HCEC 1CT (cell line): ENCODE results near the gene SORT1.
A peak's percentile ranks its signal among the peaks of the same experiment; 100 is the strongest.
"Not testable (repeated sequence)": the region's sequence is repeated elsewhere in the genome, so short reads cannot be mapped to it uniquely, and the experiment has no call there.

Source experiments
- DNase-seq: peaks from one replicate; pipeline ENCODE4 v3.0.0-alpha.2; 2017

SORT1 gene

DNA sequence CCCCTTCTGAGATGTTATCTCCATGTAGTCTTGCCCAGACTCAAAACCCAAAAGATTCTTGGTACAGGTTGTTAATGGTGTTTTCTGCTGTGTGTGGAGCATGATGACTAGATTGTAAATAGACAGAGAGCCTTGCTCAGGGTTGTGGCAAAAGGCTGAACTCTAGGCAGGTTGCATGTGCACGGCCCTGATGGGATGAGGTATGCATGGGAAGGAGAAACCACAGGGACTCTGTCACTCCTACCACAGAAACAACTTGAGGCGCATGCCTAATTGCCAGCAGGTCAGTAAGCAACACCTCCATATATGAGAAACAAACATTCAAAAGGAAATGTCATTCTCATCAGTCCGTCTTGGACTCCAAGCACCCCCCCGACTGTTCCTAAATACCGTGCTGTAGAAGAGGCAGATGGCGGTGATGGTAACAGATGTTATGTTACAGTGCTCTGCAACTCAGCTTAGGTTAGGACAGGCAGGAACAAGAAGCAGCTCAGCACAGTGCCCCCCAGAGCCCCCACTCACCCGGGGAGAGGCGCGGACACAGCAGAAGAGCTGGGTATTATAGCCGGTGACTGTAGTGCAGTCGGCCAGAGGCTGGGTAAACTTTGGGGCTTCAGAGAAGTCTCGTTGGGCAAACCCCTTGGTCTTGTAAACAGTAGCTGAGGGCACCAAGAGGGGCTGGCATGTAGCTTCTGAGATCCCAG is 101.9 kb downstream of the SORT1 start:
- DNase-seq, result no peak

DNA sequence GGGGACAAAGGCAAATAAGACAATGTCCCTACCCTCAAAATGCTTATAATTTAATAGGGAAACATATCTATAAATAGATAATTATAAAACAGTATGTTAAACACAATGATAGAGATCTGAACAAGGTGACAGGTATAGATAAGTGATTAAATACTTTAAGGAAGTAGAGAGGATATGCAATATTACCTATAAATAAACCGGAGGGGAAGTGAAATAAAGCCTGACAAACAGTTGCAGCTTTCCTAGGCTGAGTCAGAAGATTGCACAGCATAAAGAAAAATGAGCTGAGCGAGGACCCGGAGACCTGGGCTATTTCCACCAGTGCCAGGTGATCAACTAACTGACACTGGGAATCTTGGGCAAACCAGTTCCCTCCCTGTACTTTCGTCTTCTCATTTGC is 103.2 kb downstream of the SORT1 start:
- DNase-seq, result no peak

DNA sequence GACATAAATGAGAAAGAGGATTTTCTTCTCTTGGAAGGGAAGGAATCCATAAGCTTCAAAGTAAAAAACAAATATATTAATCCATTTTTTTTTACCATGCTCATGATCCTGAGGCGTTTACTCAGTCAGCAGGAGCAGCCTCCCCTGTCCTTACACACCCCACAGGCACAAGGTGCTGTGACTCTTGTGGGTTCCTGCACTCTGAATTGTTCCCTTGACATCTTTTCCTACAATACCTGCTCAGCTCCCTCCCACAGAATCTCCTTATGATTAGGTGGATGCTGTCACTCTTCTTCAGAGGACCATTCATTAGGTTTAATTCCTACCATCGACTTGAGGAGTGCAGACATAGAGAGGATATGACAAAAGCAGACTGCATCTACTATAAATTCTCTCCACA is 104.7 kb downstream of the SORT1 start:
- no peak for DNase-seq

DNA sequence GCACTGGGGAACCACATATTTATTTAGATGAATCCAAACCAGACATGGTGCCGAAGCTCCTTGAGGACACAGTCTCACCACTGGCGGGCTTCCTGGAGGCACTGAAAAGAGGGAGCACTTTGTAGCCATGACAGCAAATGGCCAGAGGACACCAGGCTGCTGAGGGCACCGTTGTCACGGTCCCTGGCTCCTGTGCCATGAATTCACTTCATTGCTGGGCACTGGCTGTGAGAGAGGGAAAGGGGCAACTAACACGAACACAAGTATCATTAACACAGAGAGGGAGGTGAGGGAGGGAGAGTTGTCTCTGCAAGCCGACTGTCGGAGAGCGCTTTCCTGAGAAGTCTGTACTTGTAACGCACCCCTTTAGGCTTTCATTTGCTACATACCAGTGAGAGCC is 105.4 kb downstream of the SORT1 start:
- DNase-seq, result no peak

DNA sequence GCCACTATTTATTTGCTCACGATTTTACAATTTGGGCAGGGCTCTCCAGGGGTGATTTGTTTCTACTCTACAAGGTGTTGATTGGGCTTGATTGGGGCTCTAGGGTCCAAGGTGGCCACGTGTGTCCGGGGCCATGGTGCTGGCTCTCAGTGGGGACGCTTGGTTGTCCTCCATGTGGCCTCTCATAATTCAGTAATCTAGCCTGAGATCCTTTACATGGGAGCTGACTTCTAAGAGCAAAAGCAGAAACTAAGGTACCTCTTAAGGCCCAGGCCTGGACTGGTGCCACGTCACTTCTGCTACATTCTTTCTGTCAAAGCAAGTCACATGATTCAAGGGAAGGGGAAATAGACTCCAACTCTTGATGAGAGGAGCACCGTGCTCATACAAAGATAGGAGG is 106.7 kb downstream of the SORT1 start:
- no peak for DNase-seq

DNA sequence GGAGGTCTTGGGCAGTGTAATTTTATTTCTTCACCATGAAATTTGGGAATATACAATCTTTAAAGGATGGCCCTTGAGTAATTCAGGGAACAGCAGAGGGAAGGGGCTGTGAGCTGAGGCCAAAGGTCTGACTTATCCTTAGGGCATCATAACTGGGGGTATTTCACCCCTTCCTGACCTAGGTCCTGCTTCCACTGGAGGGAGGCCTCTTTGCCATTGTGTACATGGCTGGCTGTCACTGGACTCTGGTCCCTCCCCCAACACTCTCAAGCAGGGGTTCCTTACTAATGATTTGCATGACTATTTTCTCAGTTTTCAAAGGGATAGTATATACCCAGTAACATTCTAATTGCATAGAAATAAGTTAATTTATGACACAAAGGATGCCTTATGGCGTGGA is 107.6 kb downstream of the SORT1 start:
- no peak for DNase-seq

DNA sequence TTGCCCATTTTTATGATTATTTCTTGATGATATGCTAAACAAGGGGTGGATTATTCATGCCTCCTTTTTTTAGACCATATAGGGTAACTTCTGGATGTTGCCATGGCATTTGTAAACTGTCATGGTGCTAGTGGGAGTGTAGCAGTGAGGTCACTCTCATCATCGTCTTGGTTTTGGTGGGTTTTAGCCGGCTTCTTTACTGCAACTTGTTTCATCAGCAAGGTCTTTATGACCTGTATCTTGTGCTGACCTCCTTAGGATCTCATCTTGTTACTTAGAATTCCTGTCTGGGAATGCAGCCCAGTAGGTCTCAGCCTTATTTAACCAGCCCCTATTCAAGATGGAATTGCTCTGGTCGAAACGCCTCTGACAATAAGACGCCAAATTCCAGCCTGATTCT is 111.0 kb downstream of the SORT1 start:
- not testable (repeated sequence) for DNase-seq

DNA sequence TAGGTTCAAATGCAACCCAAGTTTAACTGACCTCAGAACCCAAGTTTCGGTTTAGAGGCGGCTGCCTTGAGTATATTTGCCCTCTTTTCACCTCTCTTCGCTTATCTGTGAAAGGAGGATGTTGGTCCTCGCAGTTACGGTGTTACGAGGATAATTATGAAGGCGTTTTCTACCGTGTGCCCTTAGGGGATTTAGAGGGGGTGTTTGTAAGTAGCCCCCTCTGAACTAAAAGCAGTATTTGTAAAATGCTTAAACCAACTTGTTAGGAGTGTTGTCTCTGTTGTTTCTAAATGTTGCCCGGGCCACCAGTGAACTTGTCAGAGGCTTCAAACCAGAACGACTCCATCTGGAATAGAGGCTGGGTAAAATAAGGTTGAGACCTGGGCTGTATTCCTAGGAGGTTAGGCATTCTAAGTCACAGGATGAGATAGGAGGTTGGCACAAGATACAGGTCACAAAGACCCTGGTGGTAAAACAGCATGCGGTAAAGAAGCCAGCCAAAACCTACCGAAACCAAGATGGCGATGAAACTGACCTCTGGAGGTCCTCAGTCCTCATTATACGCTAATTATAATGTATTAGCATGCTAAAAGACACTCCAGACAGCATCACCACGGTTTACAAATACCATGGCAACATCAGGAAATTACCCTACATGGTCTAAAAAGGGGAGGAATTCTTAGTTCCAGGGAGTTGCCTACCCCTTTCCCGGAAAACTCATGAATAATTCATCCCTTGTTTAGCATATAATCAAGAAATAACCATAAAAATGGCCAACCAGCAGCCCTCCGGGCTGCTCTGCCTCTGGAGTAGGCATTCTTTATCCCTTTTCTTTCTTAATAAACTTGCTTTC is 113.7 kb downstream of the SORT1 start:
- no peak for DNase-seq

DNA sequence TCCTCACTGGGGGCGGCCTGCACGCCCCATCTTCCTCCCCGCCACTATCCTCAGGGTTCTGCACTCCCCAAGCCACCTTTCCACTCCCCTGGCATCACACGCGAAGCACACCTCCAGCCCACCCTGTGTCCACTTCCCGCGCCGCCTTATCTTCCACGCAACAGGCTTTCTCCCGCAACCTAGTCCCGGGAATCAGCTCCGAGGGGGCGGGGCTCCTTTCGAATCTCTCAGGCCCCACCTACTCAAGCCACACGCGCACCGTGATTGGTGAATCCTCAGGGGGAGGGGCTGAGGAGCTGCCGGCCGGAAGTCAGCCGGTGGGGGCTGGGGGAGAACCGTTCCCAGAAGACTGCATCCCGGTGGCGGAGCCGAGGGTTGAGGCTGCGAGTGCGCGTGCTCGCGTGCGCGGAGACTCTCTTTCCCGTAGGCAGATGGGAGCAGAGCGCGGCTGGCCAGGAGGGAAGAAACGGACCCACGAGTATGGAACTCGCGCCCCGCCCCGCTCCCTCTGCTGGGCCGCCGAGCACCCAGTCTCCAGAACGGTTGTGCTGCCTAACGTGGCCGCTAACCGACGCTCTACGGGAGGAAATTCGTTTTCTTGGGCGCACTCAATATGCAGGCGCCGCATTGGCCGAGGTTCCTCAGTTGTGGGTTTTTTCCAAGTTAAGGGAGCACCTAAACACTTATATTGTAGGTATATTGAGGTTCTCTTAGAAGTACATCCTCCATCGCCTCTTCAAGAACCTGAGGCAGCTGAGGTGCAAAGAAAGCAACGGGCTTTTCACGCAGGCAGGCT is 114.6 kb downstream of the SORT1 start, which contains the start of gene PSRC1:
PSRC1 (minus strand) TSS at position 194 of the 796 bp plus-strand sequence.
- peak; percentile 97 for DNase-seq

DNA sequence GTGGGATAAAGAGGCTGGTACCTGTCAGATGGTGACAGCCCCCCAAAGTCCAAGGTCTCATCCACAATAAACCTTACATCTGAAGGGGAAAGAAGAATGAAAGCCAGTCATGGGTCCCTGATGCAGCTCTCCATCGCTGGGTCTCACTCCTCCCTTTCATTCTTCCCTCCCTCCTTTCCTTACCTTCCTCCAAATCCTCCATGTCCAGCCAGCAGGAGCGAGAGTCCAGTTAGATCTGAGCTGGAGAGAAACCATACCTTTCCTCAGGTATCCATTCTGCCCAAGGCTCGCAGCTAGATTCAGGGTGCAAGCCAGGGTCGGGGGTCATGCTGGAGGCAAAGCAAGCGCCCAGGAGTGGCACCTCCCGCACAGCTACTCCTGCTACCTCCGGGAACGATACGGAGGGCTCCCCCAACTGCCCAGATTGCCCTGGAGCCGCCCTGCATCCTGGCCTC is 115.2 kb downstream of the SORT1 start:
- no peak for DNase-seq

DNA sequence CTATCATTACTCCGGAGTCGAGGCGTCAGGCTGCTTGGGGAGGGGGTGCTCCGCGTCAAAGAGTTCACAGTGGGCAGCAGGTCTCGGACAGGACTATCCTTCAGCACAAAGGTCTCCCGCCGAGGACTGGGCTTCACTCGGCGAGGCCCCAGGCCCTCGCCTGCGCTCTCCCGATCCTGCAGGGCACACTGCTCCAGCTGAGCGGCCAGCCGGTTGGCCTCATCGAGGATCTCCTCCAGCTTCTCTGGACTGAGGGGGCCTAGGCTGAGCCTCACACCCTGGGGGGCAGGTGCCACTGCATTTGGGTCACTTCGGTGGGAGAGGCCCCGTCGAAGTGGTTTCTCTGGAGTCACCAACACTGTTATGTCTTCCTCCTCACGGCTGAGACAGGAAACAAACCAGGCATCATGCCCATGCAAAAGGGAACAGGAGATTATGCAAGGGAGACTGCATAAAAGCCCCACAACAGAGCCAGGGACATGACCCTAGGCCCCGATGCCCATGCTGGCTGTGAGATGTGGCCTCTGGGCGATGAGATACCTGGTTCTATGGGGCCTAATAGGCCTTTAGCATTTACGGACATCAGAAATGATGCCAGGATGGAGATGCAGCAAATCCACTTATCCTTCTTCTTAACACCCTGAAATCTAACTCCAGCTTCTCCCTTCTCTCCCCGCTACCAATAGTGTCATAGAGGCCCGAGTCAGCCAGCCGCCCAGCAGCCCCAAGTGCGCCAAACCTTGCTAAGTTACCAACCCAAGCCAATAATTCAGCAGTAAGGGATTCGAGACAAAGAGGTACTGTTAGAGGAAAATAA is 115.8 kb downstream of the SORT1 start:
- no peak for DNase-seq

DNA sequence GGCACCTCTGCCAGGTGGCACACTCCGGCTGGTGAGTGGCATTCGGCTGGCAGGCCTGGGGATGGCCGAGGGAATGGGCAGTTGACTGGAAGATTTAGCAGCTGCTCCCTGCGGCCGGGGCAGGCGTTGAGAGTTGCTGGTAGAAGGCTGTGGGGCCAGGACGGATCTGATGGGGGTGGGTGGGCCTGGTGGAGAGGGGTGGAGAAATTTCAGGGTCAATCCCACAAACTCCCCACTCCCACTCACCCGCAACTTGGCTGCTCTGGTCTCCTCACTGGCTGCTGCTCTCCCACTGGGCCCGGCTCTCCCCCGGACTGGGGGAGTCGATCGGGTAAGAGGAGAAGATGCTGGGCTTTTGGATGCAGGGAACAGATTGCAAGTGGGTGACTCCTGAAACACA is 116.9 kb downstream of the SORT1 start:
- DNase-seq, result no peak

DNA sequence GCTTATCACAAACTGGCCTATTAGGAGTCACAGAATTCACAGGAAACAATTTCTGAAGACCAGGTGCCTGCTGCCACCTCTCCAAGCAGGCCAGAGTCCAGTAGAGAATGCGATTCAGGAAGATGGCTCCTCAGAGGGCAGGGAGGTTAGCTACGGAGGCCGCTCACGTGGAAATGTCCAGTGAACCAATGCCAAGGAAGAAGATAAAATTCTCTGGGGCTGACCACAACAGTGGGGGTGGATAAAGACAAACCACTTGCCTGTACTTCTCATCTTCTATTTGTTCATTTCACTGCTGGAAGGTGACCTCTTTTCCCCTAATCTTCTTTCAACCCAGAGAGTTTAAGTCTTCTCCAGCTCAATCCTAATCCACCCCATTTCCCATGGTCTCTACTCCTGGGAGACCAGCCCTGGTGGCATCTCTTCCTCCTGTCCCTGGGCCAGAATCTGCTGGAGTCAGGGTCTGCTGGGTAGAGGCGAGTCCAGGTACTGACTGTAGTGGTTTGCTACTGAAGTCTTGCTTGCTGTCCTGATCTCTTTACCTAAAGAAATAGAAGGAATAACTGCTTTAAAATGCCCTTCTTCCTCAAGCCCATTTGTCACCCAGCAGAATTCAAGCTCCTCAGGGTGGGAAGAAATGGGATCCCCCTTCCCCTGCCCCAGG is 118.0 kb downstream of the SORT1 start:
- no peak for DNase-seq

DNA sequence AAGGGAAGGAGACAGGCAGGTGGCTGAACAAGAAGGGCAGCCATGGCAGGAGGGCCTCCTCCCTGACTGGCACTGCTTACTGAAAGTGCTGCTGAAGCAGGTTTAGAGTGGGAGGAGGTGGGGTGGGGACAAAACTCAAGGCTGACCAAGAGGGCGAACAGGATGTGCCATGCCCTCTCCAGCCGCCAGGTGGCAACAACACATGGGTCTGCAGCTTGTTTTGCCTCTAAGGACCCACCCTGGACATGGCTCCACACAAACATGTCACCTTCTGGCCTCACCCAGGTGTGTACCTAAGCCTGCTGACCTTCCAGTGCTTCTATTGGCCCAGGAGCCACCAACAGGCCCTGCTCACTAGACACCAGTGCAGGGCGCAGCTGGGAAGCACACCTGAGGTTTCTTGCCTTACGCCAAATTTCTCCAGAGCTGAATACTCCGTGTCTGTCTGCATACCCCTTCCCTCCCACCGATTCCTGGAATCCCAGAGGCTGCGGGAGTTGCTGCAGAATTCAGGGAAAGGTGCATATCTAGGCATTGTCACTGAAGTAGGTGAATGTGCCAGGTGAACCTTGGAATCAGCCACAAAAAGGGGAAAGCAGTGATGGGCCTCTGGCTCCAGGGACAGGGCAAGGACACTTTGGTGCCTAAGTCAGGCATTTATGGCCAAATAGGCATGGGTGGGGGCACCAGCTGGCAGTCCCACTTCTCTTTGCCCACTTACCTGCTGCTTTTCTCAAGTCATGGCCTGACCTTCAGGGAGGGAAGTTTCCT is 120.1 kb downstream of the SORT1 start:
- DNase-seq, result peak; percentile 50

DNA sequence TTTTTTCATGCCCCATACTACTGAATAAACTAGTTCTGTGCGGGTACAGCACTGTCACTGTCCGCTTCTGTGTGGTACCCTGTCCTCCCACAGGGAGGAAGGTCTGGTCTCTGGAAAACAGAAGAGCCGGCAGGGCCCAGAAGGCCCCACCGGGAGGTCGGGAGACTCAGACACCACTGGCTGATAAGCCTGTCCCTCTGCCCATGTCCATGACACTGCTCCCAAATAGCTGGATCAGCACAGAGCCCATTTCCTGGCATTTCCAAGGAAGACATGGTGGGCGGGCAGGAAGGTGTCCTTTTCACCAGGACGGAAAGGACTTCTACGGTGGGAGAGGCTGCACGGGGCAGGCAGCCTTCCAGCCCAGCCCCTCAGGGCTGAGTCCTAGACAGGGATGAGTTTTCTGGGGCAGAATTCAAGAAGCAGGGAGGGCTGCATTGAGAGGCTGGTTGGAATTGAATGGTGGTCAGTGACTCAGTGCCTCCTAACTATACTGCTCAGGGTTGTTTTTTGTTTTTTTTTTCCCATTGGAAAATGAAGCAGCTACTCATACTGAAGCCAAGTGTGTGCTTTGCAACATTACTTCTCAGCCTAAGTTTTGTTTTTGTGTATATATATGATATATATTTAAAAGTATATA is 121.9 kb downstream of the SORT1 start:
- no peak for DNase-seq

DNA sequence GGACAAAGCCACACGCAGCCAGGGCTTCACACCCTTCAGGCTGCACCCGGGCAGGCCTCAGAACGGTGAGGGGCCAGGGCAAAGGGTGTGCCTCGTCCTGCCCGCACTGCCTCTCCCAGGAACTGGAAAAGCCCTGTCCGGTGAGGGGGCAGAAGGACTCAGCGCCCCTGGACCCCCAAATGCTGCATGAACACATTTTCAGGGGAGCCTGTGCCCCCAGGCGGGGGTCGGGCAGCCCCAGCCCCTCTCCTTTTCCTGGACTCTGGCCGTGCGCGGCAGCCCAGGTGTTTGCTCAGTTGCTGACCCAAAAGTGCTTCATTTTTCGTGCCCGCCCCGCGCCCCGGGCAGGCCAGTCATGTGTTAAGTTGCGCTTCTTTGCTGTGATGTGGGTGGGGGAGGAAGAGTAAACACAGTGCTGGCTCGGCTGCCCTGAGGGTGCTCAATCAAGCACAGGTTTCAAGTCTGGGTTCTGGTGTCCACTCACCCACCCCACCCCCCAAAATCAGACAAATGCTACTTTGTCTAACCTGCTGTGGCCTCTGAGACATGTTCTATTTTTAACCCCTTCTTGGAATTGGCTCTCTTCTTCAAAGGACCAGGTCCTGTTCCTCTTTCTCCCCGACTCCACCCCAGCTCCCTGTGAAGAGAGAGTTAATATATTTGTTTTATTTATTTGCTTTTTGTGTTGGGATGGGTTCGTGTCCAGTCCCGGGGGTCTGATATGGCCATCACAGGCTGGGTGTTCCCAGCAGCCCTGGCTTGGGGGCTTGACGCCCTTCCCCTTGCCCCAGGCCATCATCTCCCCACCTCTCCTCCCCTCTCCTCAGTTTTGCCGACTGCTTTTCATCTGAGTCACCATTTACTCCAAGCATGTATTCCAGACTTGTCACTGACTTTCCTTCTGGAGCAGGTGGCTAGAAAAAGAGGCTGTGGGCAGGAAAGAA is 122.9 kb downstream of the SORT1 start:
- DNase-seq, result peak; percentile 44

DNA sequence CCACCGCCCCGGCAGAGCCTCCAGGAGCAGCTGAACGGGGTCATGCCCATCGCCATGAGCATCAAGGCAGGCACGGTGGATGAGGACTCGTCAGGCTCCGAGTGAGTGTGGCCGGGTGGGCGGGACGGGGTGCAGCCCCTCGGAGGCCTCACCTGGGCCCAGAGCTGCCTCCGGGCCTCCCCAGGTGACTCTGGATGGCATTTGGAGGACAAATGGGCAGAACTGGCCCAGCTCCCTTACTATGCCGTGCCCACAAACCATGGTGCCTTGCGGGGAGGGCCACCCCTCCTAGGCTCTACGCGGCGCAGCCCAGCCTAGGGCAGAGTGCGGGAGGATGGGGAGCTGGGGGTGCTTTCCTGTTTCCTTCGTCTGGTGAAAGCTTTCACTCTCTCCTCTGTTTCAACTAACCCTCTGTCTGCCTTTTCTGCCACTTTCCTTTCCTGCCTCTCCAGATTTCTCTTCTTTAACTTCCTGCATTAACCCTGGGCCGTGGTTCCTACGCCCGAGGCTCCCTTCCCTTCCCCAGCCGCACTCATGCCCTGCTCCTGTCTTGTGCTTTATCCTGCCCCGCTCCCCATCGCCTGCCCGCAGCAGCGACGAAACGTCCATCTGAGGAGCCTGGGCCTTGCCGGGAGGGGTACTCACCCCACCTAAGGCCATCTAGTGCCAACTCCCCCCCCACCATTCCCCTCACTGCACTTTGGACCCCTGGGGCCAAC is 124.0 kb downstream of the SORT1 start:
- DNase-seq, result no peak

DNA sequence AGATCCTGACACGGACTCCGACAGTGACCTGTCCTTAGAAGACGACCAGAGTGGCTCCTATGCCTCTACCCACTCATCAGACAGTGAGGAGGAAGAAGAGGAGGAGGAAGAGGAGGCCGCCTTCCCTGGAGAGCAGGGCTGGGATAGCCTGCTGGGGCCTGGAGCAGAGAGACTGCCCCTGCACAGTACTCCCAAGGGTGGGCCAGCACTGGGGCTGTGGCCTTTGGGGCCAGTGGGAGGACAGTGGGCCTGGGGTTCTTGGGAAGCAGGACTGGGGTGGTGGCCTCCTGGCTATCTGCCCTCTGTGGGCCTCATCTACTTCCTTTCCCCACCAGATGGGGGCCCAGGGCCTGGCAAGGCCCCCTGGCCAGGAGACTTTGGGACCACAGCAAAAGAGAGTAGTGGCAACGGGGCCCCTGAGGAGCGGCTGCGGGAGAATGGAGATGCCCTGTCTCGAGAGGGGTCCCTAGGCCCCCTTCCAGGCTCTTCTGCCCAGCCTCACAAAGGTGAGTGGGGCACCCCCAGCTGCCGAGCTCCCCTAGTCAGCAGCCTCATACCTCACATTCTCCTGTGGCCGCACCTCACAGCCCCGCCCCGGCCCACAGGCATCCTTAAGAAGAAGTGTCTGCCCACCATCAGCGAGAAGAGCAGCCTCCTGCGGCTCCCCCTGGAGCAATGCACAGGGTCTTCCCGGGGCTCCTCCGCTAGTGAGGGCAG is 124.7 kb downstream of the SORT1 start:
- DNase-seq, result no peak
